NCI-H446 treated with DMSO at 0.1 percent for 48 hours (cell line): ENCODE data around the gene FBXL2.
"Not testable (repeated sequence)": the region's sequence is repeated elsewhere in the genome, so short reads cannot be mapped to it uniquely, and the experiment has no call there.

Experiments used
- DNase-seq: peaks from one replicate; lab custom pipeline; 2025; lab: John Stamatoyannopoulos, UW

Gene FBXL2

GRCh38 chr3:33429306-33429705, 152.1 kb downstream of the FBXL2 start:
- not testable (repeated sequence) for DNase-seq

- DNase-seq: no peak
These were observed 152.8 kb downstream of the FBXL2 start for GRCh38 chr3:33430061-33430460.

GRCh38 chr3:33430571-33430970, 153.3 kb downstream of the FBXL2 start:
- no peak for DNase-seq

- DNase-seq: no peak
These were observed 156.6 kb downstream of the FBXL2 start for GRCh38 chr3:33433843-33434242.
